IPS-11a (cell line): ENCODE results near the gene POLN.

ENCODE experiments used
- H3K4me3 ChIP-seq: one replicate; pipeline ENCODE4 v1.5.1; 2013; ENCODE audit warnings: low read depth, low read length, control low read depth

POLN gene

DNA sequence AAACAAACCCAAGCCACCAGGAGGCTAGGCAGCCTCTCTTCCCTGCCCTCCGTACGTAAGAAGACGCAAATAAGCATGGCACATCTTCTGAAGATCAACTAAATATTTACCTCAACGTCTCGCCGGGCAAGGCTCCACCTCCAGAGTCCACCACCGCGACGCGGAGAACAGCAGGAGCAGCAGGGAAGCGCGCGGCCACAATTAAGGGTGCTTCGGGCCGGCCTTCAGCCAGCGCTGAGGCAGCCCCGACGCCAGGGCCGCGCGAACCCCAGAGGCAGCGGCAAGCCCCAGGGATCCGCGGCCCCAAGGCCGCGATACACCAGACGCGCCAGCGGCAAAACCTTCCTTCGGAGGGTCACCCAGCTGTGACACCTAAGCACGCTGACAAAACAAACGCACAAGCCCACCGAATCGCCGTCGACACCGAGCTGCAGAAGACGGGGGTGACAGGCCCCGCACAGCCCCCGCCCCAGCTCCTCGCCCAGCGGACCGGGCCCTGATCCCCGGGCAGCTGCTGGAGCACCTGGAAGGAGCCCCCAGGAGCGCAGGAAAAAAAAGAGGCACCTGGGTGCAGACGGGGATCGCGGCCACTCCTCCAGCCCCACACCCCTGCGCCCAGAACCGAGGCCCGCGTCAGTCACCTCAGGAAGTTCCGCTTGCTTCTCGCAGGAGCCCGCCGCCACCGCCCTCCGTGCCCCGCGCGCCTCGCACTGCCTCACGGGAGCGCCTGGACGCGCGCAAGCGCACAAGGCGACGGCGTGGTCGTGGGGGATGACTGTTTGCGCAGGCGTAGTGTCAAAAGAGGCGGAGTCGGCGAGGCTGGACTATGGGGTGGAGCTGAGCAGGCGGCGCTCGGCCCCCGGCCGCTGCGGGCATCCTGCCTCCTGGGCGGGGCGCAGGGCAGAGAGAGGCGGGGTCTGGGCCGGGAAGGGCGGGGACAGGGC lies at the start of gene POLN, which contains the start of gene HAUS3:
POLN (minus strand) TSS at position 712 of the 944 bp plus-strand sequence. CDS start 12,890 bp downstream, outside the sequence.
HAUS3 (minus strand) TSS at position 712 of the 944 bp plus-strand sequence. CDS start 1,175 bp downstream, outside the sequence.
- H3K4me3 ChIP-seq, result peak within 1 kb of the TSS; percentile 62

- no peak overlapping the region for H3K4me3 ChIP-seq
These were observed 49.2 kb upstream of the POLN start for GRCh38 chr4:2290974-2291704.

DNA sequence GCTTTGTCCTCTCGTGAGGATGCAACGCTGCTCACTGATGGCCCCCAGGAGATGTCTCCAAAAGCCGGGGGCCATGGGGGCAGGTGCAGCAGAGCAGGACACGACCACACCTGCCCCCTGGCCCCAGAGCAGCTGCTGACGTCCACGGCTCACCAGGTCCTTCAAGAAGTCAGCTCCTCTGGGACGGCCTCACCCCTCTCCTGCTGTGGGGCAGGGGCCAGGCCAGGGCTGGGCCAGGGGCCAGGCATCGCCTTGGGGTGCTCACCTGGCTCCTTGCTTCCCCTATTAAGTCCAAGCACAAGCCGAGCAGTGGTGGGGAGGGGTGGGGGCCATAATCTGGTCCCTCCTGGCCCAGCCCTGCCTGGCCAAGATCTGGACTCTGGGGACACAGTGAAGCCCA lies 48.6 kb upstream of the POLN start:
- no peak overlapping the region for H3K4me3 ChIP-seq

- H3K4me3 ChIP-seq, result no peak overlapping the region
These were observed 48.0 kb upstream of the POLN start for GRCh38 chr4:2289955-2290333.

- no peak overlapping the region for H3K4me3 ChIP-seq
These were observed 47.5 kb upstream of the POLN start for GRCh38 chr4:2289311-2289954.

DNA sequence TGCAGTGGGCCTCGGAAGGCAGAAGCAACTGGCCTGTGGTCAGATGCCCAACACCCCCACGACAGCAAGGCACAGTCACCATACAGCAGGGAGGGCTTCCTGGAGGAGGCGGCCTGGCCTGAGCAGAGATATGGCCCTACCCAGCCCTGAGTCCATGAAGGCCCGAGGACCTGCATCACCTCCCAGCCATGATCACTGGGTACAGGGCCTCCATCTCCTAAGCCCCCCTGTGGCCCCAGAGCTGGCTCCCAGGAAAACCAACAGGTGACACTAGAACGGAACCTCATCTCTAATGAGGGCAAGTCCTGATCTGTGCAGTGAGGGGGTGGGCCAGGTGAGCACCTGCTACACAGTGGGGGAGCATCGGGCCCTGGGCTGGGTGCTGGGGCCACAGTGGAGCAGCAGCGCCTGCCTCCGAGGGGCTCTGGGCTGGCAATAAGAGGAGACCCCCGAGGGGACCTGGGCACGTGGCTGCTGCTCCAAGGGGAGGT lies 46.2 kb upstream of the POLN start:
- H3K4me3 ChIP-seq, result no peak overlapping the region

DNA sequence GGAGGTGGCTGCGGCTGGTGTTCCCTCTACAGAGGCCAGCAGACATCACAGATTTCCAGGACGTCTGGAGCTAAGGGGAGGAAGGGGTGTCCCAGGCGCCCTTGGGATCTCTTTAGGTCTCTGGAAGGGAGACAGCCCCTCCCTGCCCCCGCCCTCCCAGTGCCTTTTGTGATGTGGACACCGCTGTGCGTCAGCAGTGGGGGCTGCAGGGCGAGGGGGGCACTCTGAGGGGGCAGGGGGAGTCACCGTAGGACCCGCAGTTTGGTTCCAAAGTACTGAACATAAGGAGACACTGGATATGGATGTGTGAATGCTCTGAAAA lies 45.6 kb upstream of the POLN start:
- no peak overlapping the region for H3K4me3 ChIP-seq

- H3K4me3 ChIP-seq, result no peak overlapping the region
These were observed 45.1 kb upstream of the POLN start for GRCh38 chr4:2286904-2287593.

DNA sequence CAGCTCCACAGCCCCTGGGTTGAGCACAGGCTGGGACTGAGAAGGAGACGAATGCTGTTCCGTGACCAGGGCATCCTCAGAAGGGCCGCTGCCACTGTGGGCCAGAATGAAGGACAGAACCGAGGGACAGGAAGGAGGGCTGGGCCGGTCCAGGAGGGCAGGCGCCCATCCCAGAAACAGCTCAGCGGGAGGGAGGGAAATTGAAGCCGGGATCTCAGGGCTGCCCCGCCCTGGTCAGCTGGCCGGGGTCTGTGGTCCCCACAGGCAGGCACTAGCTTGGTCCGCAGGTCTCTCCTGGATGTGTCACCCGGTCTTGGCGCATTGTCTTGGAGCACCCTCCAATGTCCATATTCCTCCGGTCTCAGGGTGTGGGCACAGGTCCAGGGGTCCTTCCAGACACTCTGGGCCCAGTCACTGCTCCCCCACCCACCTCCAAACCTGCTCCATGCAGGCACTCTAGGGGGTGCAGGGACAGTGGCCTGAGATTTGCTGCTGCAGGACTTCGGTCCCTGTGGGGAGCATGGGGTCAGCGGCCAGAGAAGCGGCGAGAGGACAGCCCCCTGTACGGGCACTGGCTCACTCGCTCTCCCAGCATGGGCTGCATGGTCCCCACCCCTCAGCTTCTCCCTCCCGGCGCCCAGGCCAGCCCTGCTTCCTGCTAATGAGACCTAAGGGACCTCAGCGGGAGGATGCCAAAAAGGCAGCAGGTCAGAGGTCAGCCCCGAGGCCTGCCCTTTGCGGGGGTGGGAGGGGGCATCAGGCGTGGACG lies 43.9 kb upstream of the POLN start:
- H3K4me3 ChIP-seq, result no peak overlapping the region

GRCh38 chr4:2284934-2285612 lies 43.2 kb upstream of the POLN start:
- no peak overlapping the region for H3K4me3 ChIP-seq

DNA sequence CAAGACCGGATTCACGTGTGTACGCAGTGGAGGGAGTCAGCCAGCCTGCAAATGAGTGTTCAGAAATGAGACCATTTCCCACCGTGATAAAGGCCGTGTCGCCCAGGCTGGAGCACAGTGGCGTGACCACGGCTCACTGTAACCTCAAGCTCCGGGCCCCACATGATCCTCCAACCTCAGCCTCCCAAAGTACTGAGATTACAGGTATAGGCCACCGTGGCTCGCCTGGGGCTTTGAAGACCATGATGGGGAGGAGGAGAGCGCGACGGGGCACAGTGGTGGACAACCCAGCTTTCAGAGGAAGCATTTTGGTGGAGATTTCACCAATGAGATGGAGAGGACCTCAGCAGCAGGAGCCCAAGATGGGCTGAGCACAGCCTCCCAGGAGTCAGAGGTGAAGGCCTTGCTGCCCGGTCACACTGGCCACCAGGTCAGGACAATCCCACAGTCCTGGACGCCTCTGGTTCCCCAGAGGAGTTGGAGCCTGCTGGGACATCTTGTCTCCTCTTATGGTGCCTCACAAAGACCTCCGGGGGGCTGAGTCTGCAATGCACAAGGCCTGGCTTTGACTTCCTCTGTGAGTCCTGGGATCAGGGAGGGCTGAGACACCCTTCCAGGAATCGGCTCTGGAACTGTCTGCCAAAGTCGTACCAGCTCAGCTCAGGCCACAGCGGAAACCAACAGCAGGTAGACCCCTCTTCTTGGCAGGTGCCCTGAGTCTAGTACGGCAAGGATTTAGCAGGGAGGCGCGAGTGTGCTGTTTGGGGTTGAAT lies 42.4 kb upstream of the POLN start:
- no peak overlapping the region for H3K4me3 ChIP-seq

GRCh38 chr4:2283199-2283711 lies 41.3 kb upstream of the POLN start:
- H3K4me3 ChIP-seq, result no peak overlapping the region

GRCh38 chr4:2281575-2282343 lies 39.8 kb upstream of the POLN start:
- no peak overlapping the region for H3K4me3 ChIP-seq

DNA sequence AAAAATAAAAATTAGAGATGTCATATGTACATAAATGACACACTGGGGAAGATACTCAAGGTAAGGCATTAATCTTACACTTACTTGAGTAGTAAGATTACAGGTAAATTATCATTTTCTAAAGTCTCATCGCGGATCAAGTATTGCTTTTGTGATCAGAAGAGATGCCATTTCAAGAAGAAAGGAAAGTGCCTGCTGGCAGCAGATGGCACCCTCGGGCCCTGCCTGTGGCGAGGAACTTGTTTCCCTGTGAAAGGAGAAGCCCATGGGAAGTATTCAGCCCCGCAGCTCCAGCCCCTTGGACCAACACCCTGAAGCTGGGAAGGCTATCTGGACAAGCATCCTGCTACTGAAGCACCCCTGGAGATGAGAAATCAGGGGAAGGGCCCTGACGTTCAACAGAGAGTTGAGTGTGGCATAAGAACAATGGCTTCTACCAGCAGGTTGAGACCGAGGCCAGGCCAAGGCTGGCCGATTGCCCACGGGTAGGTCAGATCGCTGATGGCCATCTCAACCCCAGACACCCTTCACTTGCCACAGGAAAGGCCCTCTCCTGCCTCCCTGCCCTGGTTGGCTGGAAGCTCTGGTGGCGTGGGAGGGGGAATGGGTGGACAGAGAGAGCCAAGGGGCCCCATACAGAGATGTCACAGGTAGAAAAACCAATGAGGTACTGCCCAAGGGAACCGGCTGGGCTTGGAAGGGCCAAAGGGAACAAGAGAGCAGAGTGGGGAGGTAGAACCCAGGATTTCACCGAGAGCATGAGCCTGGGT lies 38.8 kb upstream of the POLN start:
- no peak overlapping the region for H3K4me3 ChIP-seq

GRCh38 chr4:2277956-2278355 lies 36.0 kb upstream of the POLN start:
- no peak overlapping the region for H3K4me3 ChIP-seq

DNA sequence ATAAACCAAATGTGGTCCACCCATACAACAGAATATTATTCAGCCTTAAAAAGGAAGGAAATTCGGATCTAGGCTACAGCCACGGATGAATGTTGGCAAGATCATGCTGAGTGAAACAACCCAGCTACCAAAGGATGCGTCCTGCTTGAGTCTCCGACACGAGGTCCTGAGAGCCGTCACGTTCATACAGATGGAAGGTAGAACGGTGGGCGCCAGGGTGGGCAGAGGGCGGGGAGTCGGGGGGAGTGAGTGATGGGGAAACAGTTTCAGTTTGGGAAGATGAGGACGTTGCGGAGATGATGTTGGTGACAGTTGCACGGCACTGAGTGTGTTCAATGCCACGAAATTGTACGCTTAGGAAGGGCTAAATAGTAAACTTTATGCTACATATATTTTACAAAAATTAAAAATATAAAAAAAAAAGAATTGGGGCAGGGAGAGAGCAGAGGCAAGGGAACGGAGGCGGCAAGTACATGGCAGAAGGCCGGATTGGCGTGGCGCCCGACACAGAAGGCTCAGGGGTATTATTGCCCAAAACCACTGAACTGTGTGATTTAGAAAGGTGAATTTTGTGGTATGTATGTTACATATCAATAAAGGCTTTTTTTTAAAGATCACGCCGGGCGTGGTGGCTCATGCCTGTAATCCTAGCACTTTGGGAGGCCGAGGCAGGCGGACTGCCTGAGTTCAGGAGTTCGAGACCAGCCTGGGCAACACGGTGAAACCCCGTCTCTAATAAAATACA lies 34.8 kb upstream of the POLN start:
- H3K4me3 ChIP-seq, result no peak overlapping the region
